GM18507 (cell line): ENCODE measurements around the gene OSM.
A peak's percentile ranks its signal among the peaks of the same experiment; 100 is the strongest.

Experiments used
- DNase-seq: peaks from one replicate; pipeline ENCODE4 v3.0.0; 2011; ENCODE audit warnings: low read depth; ENCODE audit not compliant: insufficient read length; ENCODE audit errors: extremely low spot score
- FAIRE-seq: peaks from 2 replicates; lab custom pipeline; 2011; peaks lifted over from hg19 to GRCh38; lab: Jason Lieb, UNC

The OSM gene

DNA sequence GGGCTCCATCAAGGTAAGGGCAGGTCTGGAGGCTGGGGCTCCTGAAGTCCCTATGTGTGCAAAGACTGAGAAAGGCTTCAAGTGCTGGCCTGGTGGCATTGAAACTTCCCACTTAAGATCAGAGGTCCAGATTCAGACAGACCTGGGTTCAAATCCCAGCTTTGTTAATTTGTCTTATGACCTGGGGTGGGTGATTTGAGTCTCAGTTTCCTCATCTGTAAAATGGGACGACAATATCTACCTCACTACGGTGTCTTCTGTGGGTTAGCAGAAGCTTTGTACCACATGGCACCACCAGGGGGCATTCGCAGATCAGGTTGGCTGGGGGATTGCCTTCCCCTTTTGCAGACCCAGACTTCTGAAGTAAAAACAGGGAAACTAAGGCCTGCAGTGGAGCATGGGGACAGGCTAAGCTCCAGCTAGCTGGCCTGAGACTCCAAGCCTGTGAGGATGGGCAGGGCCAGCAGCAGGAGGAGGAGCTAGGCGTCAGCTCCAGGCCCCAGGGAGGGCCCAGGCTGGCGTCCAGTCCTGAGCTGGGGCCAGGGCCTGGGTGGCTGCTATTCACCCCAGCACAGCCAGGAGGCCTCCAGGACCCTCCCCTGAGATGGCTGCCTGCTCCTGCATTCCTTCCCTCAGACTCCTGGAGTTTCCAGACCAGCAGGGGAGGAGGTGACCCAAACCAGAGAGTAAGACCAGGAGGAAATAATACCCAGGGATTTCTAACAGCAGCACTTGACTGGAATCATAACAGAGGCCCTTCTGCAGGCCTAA, 21.2 kb upstream of the OSM start:
- DNase-seq, result no peak
- FAIRE-seq, result peak; percentile 96

- no peak for DNase-seq
Measured at GRCh38 chr22:30286813-30287647, 20.4 kb upstream of the OSM start.

GRCh38 chr22:30286331-30286730, 19.7 kb upstream of the OSM start:
- DNase-seq, result no peak
- no peak for FAIRE-seq

More at GRCh38 chr22:30286813-30287647, 20.4 kb upstream of the OSM start:
- peak; percentile 66 for FAIRE-seq

DNA sequence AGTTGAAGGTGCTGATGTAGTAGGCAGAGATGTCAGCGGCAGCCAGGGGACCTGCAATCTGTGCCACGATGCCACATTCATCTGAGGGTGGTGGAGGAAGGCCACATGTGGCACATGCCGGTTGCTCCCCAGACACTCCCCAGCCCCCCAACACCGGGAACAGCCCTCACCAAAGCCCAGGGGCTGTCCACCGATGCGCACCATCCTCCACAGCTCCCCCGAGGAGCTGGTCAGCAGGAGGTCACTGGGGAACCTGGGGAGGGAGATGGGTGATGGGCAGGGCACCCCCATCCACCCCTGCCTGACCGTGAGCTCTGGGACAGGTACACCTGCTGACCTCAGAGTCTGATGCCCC, 19.2 kb upstream of the OSM start:
- DNase-seq (no peak), FAIRE-seq (no peak)

DNA sequence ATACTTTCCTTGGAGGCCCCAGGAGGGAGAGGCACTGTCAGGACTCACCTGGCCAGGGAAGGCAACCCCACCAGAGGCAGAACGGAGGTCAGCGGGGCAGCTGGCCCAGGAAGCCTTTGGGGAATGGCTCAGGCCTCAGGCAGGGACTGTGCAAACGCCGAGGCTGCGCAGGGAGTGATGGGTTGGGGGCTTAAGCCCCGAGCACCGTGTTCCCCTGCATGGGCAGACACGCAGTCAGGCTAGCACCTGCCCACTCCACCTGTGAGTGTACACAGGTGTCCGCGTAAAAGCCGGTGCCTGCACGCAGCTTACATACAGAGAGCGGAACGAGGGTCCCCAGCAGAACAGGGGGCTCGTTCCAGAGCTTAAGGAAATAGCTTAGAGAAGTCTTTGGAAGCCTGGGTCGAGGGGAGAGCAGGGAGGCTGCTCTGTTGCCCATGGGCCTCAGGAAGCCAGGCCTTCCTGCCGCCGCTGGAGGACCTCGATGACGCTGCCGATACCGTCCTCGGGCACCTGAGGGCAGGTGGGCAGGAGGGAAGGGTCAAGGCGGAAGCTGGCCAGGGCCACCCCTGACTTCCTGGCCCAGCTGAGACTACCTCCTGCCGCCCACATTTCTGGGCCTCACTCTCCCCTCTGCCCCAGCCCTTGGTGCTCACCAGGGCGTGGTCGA, 18.7 kb upstream of the OSM start:
- FAIRE-seq, result no peak
- no peak for DNase-seq

DNA sequence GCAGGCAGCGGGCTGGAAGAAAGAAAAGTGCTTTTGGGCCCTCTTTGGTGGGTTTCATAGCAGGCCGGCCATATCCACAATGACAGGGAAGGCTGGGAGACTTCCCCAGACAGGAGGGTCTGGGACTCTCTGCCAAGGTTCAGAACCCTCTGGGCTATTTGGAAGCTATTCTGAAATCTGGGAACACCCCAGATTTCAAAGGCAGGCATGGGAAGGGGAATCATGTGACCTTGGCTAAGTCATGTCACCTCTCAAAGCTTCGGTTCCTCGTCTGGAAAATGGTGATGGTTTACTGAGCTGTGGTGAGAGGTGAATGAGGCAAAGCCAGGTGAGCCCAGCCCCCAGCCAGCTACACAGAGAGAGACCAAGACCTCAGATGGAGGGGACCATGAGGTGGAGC, 18.0 kb upstream of the OSM start:
- FAIRE-seq (no peak), DNase-seq (no peak)

GRCh38 chr22:30284172-30284571, 17.5 kb upstream of the OSM start:
- FAIRE-seq (no peak), DNase-seq (no peak)

DNA sequence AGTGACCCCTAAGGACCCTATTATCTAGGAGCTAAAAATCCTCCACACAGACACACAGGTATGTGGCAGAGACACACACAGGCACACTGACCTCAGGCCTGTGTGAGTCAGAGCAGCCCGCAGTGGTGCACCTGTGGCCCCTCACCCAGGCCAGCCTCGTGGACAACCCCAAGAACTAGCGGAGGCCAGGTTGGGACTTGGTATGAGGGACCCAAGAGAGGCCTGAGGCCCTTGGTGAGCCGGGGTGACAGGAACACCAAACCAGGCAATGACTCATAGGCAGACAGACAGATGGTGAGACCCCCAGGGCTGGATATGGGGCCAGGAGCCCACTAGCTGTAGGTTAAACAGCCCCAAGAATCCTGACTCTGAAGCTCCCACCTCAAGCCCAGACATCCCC, 16.7 kb upstream of the OSM start:
- DNase-seq (no peak), FAIRE-seq (no peak)

DNA sequence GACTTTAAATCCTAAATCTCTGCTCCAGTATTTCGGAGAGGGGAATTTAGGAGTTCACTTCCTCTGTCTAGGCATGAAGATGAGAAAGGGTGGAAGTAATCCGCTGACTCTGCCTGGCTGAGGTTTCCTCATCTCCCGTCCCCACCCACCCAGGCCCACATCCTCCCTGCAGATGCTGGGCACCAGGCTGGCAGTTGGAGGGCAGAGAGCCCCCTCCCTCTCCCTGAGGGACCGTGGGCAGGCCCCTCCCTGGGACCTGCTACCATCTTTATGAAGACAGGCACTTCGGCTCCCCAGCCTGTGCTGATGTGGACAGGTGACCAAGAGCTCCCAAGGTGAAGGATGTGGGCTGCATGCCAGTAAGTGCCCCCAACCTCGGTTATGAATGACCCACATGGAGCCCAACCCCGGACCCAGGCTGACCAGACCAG, 16.0 kb upstream of the OSM start:
- DNase-seq (no peak), FAIRE-seq (no peak)

DNA sequence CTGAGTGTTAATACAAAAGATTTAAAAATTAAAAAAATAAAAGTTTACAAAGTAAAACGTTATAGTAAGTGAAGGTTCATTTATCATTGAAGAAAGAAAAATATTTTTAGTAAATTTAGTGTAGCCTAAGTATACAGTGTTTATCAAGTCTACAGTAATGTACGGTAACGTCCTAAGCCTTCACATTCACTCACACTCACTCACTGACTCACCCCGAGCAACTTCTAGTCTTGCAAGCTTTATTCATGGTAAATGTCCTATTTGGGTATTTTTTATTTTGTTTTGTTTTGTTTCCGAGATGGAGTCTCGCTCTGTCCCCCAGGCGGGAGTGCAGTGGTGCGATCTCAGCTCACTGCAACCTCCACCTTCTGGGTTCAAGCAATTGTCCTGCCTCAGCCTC, 13.9 kb upstream of the OSM start:
- no peak for DNase-seq
- FAIRE-seq, result no peak

GRCh38 chr22:30279932-30280331, 13.3 kb upstream of the OSM start:
- DNase-seq, result no peak
- FAIRE-seq, result no peak

- no peak for FAIRE-seq
- DNase-seq, result no peak
Measured at GRCh38 chr22:30279046-30279788, 12.6 kb upstream of the OSM start.

DNA sequence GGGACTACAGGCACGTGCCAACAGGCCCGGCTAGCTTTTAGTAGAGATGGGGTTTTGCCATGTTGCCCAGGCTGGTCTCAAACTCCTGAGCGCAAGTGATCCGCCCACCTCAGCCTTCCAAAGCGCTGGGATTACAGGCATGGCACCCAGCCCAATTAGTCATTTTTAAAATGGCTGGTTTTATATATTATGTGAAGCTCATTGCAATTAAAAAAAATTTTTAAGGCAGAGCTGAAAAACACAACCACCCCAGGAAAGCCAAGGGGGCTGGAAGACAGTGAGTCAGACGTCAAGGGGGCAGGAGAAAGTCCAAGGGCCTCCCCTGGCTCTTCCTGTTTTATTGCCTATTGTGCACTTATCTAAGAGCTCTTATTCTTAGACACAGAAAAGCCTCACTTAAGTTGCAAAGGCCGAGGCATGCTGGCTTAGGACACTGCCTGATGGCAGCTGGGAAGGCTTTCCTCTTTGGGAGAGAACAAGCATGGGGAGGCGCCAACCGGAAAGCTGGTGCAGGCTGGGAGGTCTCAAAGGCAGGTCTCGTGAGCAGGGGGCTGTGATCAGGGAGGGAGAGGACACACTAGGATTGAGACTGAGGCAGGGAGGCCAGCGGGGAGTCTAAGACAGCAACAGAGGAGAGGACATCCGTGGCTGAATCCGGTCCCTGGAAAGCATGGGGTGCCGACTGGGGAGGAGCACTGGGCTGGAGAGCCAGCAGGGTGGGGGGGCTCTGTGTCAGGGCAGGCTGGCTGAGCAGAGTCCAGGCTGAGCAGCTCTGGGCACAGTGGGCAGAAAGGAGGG, 11.1 kb upstream of the OSM start:
- FAIRE-seq (no peak), DNase-seq (no peak)

DNA sequence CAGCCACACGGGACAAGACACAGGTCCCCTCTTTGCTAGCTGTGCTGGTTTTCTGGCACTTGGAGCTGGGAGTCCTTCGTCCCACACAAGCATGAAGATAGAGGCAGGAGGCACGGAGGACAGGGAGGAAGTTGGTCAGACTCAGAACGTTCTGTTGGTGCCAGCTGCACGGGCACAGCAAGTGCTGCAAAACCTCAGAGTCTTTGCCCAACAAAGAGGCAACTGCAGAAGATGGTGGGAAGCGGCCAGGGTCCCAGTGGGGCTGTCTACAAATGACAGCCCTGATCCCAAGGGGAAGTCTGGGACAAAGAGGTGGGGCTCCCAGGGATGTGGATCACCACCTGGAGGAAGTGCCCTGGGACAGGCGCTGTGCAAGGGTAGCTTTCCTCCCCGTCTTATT, 9.4 kb upstream of the OSM start:
- DNase-seq (no peak), FAIRE-seq (no peak)

DNA sequence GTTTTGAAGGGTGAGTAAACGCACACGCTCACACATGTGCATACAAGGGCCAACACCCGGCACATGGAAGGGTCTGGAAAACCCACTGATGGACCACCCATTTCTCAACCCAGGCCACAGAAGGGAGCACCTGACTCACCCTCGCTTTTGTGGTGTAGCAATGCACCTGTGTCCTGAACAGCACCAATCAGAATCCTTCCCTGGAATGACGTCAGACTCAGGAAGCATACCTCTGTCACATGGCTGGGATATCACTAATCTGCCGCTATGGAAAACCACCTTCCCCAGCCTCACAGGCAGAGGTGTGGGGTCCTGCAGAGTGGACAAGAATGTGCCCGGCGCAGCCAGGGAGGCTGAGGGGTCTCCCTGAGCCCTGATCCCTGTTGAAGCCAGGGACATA, 9.0 kb upstream of the OSM start:
- no peak for FAIRE-seq
- no peak for DNase-seq

GRCh38 chr22:30274437-30274812, 7.8 kb upstream of the OSM start:
- FAIRE-seq, result no peak
- DNase-seq, result no peak

DNA sequence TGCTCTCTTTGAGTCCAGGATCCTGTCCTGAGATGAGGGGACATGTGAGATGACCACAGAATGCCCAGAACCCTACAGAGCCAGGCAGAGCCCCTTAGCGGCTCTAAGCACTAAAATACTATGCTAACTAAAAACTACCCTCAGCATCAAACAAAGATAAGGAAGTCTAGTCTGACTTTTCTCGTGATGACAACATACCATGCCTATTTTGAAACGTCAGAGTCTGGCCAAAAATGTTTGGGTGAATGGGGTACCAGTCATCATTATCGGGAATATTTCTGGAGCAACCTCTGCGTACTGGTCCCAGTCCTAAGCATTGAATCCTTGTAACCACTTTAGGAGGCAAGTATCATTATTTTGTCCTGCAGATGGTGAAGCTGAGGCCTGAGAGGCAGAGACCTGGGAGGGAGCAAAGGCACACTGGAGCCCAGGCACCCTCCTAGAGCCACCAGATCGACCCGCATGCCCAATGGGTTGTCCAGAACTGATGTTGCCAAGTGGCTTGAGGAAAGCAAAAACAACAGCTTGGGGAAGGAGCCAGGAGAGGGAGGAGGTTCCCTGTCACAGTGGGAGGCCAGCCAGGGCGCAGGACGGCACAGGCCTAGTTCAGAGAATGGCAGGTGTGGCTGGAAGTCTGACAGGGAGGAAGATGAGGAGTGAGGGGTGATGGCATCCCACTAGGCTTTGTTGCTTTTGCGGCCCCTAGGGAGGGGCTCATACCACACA, 7.2 kb upstream of the OSM start:
- DNase-seq (no peak), FAIRE-seq (no peak)

GRCh38 chr22:30272781-30273601, 6.3 kb upstream of the OSM start:
- DNase-seq (no peak), FAIRE-seq (no peak)
